ENCODE data around the gene GAL3ST2. TPM values are rescaled to one million over a fixed set of nuclear protein-coding genes. Genes with fewer than 3 reads are reported as not detected.

GAL3ST2 gene
- total and polyA plus RNA-seq, 8 donors, result 0.26 to 0.31 (median 0.29) TPM; not detected in 2

- peak overlapping the region in 1 of 2 donors; percentile 50 for H3K27ac ChIP-seq
- intact Hi-C loops (cut with DNase I), result no loop called here
- peaks cover 4 to 38% of the 10 kb centered on the region in 2 donors for H3K27me3 ChIP-seq
- TF ChIP-seq, protein P1, sequence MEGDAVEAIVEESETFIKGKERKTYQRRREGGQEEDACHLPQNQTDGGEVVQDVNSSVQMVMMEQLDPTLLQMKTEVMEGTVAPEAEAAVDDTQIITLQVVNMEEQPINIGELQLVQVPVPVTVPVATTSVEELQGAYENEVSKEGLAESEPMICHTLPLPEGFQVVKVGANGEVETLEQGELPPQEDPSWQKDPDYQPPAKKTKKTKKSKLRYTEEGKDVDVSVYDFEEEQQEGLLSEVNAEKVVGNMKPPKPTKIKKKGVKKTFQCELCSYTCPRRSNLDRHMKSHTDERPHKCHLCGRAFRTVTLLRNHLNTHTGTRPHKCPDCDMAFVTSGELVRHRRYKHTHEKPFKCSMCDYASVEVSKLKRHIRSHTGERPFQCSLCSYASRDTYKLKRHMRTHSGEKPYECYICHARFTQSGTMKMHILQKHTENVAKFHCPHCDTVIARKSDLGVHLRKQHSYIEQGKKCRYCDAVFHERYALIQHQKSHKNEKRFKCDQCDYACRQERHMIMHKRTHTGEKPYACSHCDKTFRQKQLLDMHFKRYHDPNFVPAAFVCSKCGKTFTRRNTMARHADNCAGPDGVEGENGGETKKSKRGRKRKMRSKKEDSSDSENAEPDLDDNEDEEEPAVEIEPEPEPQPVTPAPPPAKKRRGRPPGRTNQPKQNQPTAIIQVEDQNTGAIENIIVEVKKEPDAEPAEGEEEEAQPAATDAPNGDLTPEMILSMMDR (IDR thresholded peaks at IDR 0.05), result no peak
- H3K4me1 ChIP-seq, result peaks cover 5 to 26% of the 10 kb centered on the region in 2 donors
- H3K4me3 ChIP-seq, result peak overlapping the region in 1 of 2 donors; percentile 31
- H3K36me3 ChIP-seq, result no peaks in the 10 kb centered on the region
- ATAC-seq (peak; percentile 8), DNase-seq (no peak)
- no peaks in the 10 kb centered on the region for H3K9me3 ChIP-seq
Measured at GRCh38 chr2:241843321-241844065, 66.9 kb downstream of the GAL3ST2 start.

GRCh38 chr2:241844066-241844728 lies 67.6 kb downstream of the GAL3ST2 start:
- Histone ChIP-seq H3K36me3 (no peaks in the 10 kb centered on the region), H3K9me3 (no peaks in the 10 kb centered on the region), H3K27me3 (peaks cover 4 to 38% of the 10 kb centered on the region in 2 donors), H3K27ac (no peak overlapping the region), H3K4me1 (peaks cover 5 to 26% of the 10 kb centered on the region in 2 donors), H3K4me3 (peak overlapping the region in 1 of 2 donors; percentile 31)
- TF ChIP-seq, protein P1 (IDR thresholded peaks at IDR 0.05), result no peak
- intact Hi-C loops (cut with DNase I), result no loop called here
- peak; percentile 92 for ATAC-seq
- DNase-seq, result peak; percentile 60 to 90 (median 79)

GRCh38 chr2:241844831-241845578 lies 68.4 kb downstream of the GAL3ST2 start:
- Histone ChIP-seq H3K27ac (no peak overlapping the region), H3K4me3 (peak overlapping the region in 1 of 2 donors; percentile 31), H3K4me1 (peaks cover 5 to 26% of the 10 kb centered on the region in 2 donors), H3K36me3 (no peaks in the 10 kb centered on the region), H3K9me3 (no peaks in the 10 kb centered on the region), H3K27me3 (peaks cover 4 to 38% of the 10 kb centered on the region in 2 donors)
- DNase-seq (peak in 1 of 4 donors; percentile 32), ATAC-seq (no peak)
- TF ChIP-seq, protein P1 (IDR thresholded peaks at IDR 0.05), result no peak
- intact Hi-C loops (cut with DNase I), result no loop called here

- DNase-seq (no peak), ATAC-seq (no peak)
- Histone ChIP-seq H3K4me1 (peaks cover 5 to 26% of the 10 kb centered on the region in 2 donors), H3K27me3 (peaks cover 4 to 38% of the 10 kb centered on the region in 2 donors), H3K27ac (no peak overlapping the region), H3K9me3 (no peaks in the 10 kb centered on the region), H3K4me3 (no peak overlapping the region), H3K36me3 (no peaks in the 10 kb centered on the region)
- TF ChIP-seq, protein P1 (IDR thresholded peaks at IDR 0.05), result no peak
- intact Hi-C loops (cut with DNase I), result no loop called here
Measured at GRCh38 chr2:241846406-241846805, 69.8 kb downstream of the GAL3ST2 start.

All from left lung (tissue), 10 donors.